Myocyte (in vitro differentiated cells): ENCODE data around the gene CTAG1A. TPM values are rescaled to one million over a fixed set of nuclear protein-coding genes. Genes with fewer than 3 reads are reported as not detected.
"Not testable (repeated sequence)": the region's sequence is repeated elsewhere in the genome, so short reads cannot be mapped to it uniquely, and the experiment has no call there.

ENCODE experiments used
- DNase-seq: peaks from one replicate; pipeline ENCODE4 v3.0.0-alpha.2; 2012; ENCODE audit warnings: low read depth
- polyA plus RNA-seq: library from polyadenylated mRNA; unstranded; fragments of >200 nt; gene quantifications from one replicate; pipeline ENCODE4 v1.2.1, GENCODE V29; 2012; ENCODE audit warnings: missing spikeins
- total RNA-seq: library from RNA; depleted of rRNA; stranded (reverse); fragments of >200 nt; gene quantifications from 2 replicates; pipeline ENCODE4 v1.2.3, GENCODE V29; 2014

CTAG1A gene
- not detected in 2 replicates for total RNA-seq
- polyA plus RNA-seq = not detected

GRCh38 chrX:154584585-154585183, at the start of gene CTAG1A:
CTAG1A (plus strand) TSS chrX:154585133; CDS start chrX:154585207, 74 bp downstream.
- not testable (repeated sequence) for DNase-seq

GRCh38 chrX:154535892-154536291, 49.0 kb upstream of the CTAG1A start:
- DNase-seq = no peak

GRCh38 chrX:154539077-154539476, 45.9 kb upstream of the CTAG1A start:
- no peak for DNase-seq

GRCh38 chrX:154540365-154540764, 44.6 kb upstream of the CTAG1A start:
- DNase-seq = not testable (repeated sequence)

GRCh38 chrX:154540897-154541535, 43.9 kb upstream of the CTAG1A start:
- no peak for DNase-seq

GRCh38 chrX:154541589-154541895, 43.4 kb upstream of the CTAG1A start:
- no peak for DNase-seq

GRCh38 chrX:154541896-154542722, 42.8 kb upstream of the CTAG1A start:
- peak; percentile 80 for DNase-seq

- DNase-seq = no peak
Observed at GRCh38 chrX:154542723-154543424, 42.1 kb upstream of the CTAG1A start.

GRCh38 chrX:154545673-154546274, 39.2 kb upstream of the CTAG1A start:
- DNase-seq = no peak

GRCh38 chrX:154546354-154547244, 38.3 kb upstream of the CTAG1A start, which contains the start of gene G6PD:
G6PD (minus strand) TSS chrX:154546846; CDS start chrX:154546155, 691 bp downstream.
- peak; percentile 55 for DNase-seq

- DNase-seq = peak; percentile 88
Observed at GRCh38 chrX:154547245-154548027, 37.5 kb upstream of the CTAG1A start, which contains the start of gene IKBKG. IKBKG (plus strand) TSS chrX:154547620; CDS start chrX:154552003, 4,383 bp downstream.

- no peak for DNase-seq
Observed at GRCh38 chrX:154548028-154548316, 37.0 kb upstream of the CTAG1A start.

- DNase-seq = no peak
Observed at GRCh38 chrX:154549766-154550165, 35.2 kb upstream of the CTAG1A start.

- not testable (repeated sequence) for DNase-seq
Observed at GRCh38 chrX:154552112-154552806, 32.7 kb upstream of the CTAG1A start.

- not testable (repeated sequence) for DNase-seq
Observed at GRCh38 chrX:154558060-154558690, 26.8 kb upstream of the CTAG1A start.

- DNase-seq = not testable (repeated sequence)
Observed at GRCh38 chrX:154558896-154559295, 26.0 kb upstream of the CTAG1A start.

GRCh38 chrX:154560326-154560725, 24.6 kb upstream of the CTAG1A start:
- DNase-seq = not testable (repeated sequence)

- DNase-seq = not testable (repeated sequence)
Observed at GRCh38 chrX:154562295-154562694, 22.6 kb upstream of the CTAG1A start.
